ENCODE results near the gene KRT86. TPM values are rescaled to one million over a fixed set of nuclear protein-coding genes. Genes with fewer than 3 reads are reported as not detected.

The KRT86 gene
- total RNA-seq, 1 donor from 2014 or later, result not detected

DNA sequence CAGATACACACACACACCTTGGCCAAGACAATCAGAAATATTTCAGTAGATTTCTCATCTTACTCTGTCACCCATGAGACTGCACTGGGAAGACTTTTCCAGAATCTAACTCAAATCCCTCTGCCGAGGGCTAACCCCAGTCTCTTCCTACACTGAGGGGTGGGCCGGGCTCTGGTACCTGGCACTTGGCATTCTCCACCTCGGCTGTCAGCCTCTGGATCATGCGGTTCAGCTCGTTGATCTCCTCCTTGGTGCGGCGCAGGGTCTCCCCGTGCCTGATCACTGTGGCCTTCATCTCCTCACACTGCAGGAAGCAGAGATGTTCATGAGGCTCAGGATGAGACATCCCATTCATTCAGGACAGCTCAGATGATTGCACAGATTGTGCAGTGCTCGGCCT, 41.8 kb downstream of the KRT86 start:
- no peak for DNase-seq
- intact Hi-C loops (cut with micrococcal nuclease), result no loop called here
- H3K36me3 ChIP-seq, result no peaks in the 10 kb centered on the region
- peaks cover 2% of the 10 kb centered on the region for H3K4me1 ChIP-seq
- no peak overlapping the region for H3K27ac ChIP-seq (replicated peaks)
- TF ChIP-seq, protein P1, sequence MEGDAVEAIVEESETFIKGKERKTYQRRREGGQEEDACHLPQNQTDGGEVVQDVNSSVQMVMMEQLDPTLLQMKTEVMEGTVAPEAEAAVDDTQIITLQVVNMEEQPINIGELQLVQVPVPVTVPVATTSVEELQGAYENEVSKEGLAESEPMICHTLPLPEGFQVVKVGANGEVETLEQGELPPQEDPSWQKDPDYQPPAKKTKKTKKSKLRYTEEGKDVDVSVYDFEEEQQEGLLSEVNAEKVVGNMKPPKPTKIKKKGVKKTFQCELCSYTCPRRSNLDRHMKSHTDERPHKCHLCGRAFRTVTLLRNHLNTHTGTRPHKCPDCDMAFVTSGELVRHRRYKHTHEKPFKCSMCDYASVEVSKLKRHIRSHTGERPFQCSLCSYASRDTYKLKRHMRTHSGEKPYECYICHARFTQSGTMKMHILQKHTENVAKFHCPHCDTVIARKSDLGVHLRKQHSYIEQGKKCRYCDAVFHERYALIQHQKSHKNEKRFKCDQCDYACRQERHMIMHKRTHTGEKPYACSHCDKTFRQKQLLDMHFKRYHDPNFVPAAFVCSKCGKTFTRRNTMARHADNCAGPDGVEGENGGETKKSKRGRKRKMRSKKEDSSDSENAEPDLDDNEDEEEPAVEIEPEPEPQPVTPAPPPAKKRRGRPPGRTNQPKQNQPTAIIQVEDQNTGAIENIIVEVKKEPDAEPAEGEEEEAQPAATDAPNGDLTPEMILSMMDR (IDR thresholded peaks at IDR 0.05; ENCODE audit: borderline replicate concordance), result no peak
- peaks cover 88% of the 10 kb centered on the region for H3K27me3 ChIP-seq (ENCODE audit: low read depth)
- no peaks in the 10 kb centered on the region for H3K9me3 ChIP-seq (replicated peaks)
- no peak overlapping the region for H3K4me3 ChIP-seq

DNA sequence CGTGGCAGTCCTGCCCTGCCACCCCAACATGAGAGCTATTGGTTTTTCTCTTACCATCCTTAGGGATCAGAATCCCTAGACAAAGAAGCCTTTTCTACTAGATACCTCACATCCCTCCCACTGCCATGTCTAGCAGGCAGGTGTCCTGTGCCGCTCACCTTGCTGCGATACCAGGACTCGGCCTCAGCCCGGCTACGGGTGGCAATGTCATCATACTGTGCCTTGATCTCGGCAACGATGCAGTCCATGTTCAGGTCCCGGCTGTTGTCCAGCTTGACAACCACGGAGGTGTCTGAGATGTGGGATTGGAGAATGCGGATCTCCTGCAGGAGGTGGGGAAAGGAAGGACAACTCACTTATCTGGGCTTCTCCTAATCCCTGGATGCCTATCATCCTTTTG, 42.3 kb downstream of the KRT86 start:
- TF ChIP-seq, protein P1 (IDR thresholded peaks at IDR 0.05; ENCODE audit: borderline replicate concordance), result no peak
- no peak overlapping the region for H3K27ac ChIP-seq (replicated peaks)
- H3K36me3 ChIP-seq, result no peaks in the 10 kb centered on the region
- H3K27me3 ChIP-seq (ENCODE audit: low read depth), result peaks cover 88% of the 10 kb centered on the region
- DNase-seq, result no peak
- H3K4me1 ChIP-seq, result no peaks in the 10 kb centered on the region
- H3K9me3 ChIP-seq (replicated peaks), result no peaks in the 10 kb centered on the region
- H3K4me3 ChIP-seq, result no peak overlapping the region
- intact Hi-C loops (cut with micrococcal nuclease), result no loop called here

DNA sequence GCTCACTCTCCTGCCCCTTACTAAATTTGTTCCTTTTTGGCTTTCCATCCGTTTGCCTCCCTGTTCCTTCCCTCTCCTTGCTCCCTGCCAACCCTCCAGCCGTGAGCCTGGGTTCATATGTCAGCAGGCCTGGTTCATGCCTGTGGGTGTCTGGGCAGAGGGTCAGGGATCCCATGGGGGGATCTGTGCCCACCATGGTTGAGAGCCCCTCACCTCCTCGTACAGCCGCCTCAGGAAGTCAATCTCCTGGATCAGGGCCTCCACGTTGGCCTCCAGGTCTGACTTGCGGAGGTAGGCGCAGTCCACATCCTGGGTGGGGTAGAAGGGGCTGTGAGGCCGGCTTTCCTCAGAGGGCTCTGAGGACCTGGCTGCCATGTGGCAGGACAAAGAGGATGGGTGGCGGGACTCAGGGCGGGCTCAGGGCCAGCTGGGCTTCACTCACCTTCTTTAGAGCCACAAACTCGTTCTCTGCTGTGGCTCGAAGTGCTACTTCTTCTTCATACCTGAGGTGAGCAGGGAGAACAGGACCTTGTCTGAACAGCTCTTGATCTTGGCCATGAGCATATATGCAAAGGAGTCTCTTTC, 43.1 kb downstream of the KRT86 start:
- Histone ChIP-seq H3K9me3 (replicated peaks) (no peaks in the 10 kb centered on the region), H3K27me3 (ENCODE audit: low read depth) (peaks cover 88% of the 10 kb centered on the region), H3K4me1 (no peaks in the 10 kb centered on the region), H3K4me3 (no peak overlapping the region), H3K27ac (replicated peaks) (no peak overlapping the region), H3K36me3 (no peaks in the 10 kb centered on the region)
- TF ChIP-seq, protein P1 (IDR thresholded peaks at IDR 0.05; ENCODE audit: borderline replicate concordance), result no peak
- intact Hi-C loops (cut with micrococcal nuclease), result no loop called here
- no peak for DNase-seq

DNA sequence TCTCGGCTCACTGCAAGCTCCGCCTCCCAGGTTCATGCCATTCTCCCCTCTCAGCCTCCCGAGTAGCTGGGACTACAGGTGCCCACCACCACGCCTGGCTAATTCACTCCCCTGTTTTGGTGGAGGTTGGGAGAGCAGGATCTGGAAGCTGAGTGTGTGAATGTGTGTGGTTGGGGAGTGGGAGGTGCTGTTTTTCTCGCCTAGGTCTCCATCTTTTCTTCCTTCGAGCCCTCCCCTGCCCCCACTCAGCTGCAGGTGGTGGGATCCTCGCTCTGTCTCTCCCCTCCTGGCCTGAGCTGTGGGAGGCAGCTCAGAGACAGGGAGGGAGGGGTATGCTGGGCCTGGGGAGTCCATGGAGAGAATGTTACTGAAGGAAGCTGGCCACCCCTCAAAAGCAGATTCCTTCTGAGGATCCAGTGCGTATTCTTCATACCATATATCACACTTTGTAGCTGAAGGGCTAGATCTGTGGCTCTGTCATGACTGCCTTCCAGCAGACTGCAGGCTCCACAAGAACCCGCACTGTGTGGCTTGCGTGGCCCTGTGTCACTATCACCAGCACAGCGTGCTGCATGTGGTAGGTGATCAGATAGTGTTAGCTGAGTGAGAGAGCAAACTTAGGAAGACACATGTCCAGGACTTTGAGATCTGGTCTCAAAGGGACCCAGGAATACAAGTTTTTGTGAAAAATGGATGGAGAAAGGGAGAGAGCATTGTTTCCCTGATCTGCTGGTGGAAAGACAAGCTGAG, 44.0 kb downstream of the KRT86 start:
- TF ChIP-seq, protein P1 (IDR thresholded peaks at IDR 0.05; ENCODE audit: borderline replicate concordance), result no peak
- DNase-seq, result no peak
- Histone ChIP-seq H3K4me1 (no peaks in the 10 kb centered on the region), H3K27ac (replicated peaks) (no peak overlapping the region), H3K36me3 (no peaks in the 10 kb centered on the region), H3K4me3 (no peak overlapping the region), H3K27me3 (ENCODE audit: low read depth) (peaks cover 91% of the 10 kb centered on the region), H3K9me3 (replicated peaks) (no peaks in the 10 kb centered on the region)
- intact Hi-C loops (cut with micrococcal nuclease), result no loop called here

DNA sequence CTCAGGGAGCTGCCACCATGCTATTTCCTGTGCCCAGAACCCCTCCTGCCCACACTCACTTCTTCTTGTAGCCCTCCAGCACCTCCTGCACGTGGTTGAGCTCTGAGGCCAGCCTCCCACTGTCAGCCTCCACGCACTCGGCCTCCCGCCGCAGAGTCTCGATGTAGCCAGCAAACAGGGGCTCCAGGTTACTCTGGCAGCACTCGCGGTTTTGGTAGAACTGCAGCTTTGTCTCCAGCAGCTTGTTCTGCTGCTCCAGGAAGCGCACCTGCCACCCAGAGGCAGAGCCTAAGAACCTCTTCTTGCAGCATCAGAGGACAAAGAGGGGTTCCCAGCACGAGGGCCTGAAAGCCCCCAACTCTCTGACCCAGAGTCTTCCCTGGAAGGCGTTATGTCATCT, 44.7 kb downstream of the KRT86 start:
- no peak overlapping the region for H3K4me3 ChIP-seq
- H3K9me3 ChIP-seq (replicated peaks), result no peaks in the 10 kb centered on the region
- peaks cover 91% of the 10 kb centered on the region for H3K27me3 ChIP-seq (ENCODE audit: low read depth)
- TF ChIP-seq, protein P1 (IDR thresholded peaks at IDR 0.05; ENCODE audit: borderline replicate concordance), result no peak
- H3K36me3 ChIP-seq, result no peaks in the 10 kb centered on the region
- H3K4me1 ChIP-seq, result no peaks in the 10 kb centered on the region
- intact Hi-C loops (cut with micrococcal nuclease), result no loop called here
- DNase-seq, result no peak
- no peak overlapping the region for H3K27ac ChIP-seq (replicated peaks)

Measured in left ventricle myocardium inferior (tissue), 1 donor.